A549 treated with Hydrocortisone at 1 μM for 4 hours (cell line): ENCODE measurements around the gene TEPSIN. TPM values are rescaled to one million over a fixed set of nuclear protein-coding genes. Genes with fewer than 3 reads are reported as not detected.

ENCODE experiments used
- total RNA-seq: library from RNA; stranded (reverse); fragments of 200-300 nt; extraction: Qiagen RNA extraction; gene quantifications from 5 replicates; pipeline ENCODE4 v1.2.3, GENCODE V29; 2022

TEPSIN gene
- 20.2 to 27.4 TPM (median 26.5 TPM) in 5 replicates for total RNA-seq

GRCh38 chr17:81238815-81239713 is at the start of gene TEPSIN, which contains the start of gene NDUFAF8:
Gene TEPSIN (minus strand): TSS chr17:81239055. CDS start chr17:81239033, 22 bp downstream.
Gene NDUFAF8 (plus strand): TSS chr17:81239318. CDS start chr17:81239364, 46 bp downstream.

DNA sequence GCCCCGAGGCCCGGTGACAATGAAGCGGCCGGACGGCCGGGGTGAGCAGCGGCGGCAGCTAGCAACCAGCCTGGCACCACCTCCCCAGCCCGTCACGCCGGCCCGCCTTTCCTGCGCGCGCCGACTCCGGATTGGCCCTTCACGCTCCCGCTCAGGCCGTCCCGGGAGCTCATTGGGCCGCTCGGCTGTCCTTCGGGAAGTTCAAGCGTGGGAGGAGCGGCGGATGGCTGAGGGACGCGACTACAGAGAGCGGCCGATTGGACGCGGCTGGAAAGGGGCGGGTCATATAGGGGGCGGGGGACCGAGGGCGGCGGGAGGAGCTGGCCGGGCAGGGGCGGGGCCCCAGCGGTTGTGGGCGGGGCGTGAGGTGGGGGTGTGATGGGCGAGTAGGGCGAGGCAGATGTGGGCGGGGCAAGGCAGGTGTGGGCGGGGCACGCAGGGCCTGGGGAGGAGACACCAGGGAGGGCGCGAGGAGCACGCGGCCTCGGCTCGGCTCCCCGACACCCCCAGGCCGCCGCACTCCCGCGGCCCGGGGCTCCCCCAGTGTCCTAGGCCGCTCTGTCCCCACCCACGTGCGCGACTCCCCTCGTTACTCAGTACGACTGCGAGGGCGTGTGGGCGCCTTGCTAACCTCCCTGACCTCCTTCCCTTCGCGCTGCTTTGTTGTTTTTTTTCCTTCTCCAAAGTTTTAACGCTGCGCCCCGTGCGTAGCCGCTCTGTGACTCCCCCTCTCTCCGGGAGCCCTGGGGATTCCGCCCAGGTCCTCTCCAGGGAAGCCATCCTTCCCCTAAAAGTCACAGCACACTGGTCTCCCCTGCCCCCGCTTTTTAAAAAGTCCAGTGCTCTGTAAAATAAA is 15.7 kb downstream of the TEPSIN start, which contains the start of gene CEP131:
Gene CEP131, minus strand, starts transcription at position 60 of the 856 bp plus-strand sequence. CDS start 2,909 bp downstream, outside the sequence.

Other genes starting within 250 kb of the TEPSIN start
- 31.2 to 37.9 TPM (median 34.1 TPM) in 5 replicates for gene CHMP6, start 247.2 kb downstream of the TEPSIN start, total RNA-seq
- gene BAIAP2, start 203.9 kb downstream of the TEPSIN start, total RNA-seq = 116 to 132 TPM (median 129 TPM) in 5 replicates
- gene PVALEF, start 73.5 kb downstream of the TEPSIN start, total RNA-seq = not detected in 5 replicates
- gene AATK, start 72.8 kb downstream of the TEPSIN start, total RNA-seq = 0.29 to 0.64 TPM (median 0.50 TPM) in 5 replicates
- gene CEP131, start 16.1 kb downstream of the TEPSIN start, total RNA-seq = 6.4 to 8.5 TPM (median 7.8 TPM) in 5 replicates
- gene NDUFAF8, start 263 bp upstream of the TEPSIN start, total RNA-seq = 82.5 to 221 TPM (median 212 TPM) in 5 replicates
- gene SLC38A10, start 56.3 kb upstream of the TEPSIN start, total RNA-seq = 59.4 to 74.1 TPM (median 69.2 TPM) in 5 replicates
- 6.5 to 8.7 TPM (median 8.6 TPM) in 5 replicates for gene BAHCC1, start 156.4 kb upstream of the TEPSIN start, total RNA-seq